WTC11 (cell line): Measurements from ENCODE around the gene TRIML1. TPM values are rescaled to one million over a fixed set of nuclear protein-coding genes. Genes with fewer than 3 reads are reported as not detected.

Experiments
- ATAC-seq: fragments of 200-7000 bp; cut with Tn5 transposase; 2 replicates; pipeline ENCODE4 v1.10.0; 2021; ENCODE audit warnings: mild to moderate bottlenecking, moderate library complexity
- CTCF ChIA-PET: fragments of 300-600 bp; sonication (Branson Sonifier 250); formaldehyde crosslinking; loops from one replicate; lab custom pipeline; 2021; ENCODE audit warnings: antibody characterized with exemption; lab: Charles Lee
- POLR2A ChIA-PET: fragments of 350-600 bp; sonication (Branson Sonifier 250); formaldehyde crosslinking; loops from one replicate; lab custom pipeline; 2021; ENCODE audit warnings: antibody characterized with exemption; lab: Charles Lee
- DNase-seq: peaks from one replicate; pipeline ENCODE4 v3.0.0; 2021; ENCODE audit warnings: low spot score
- H3K27ac Mint-ChIP-seq: 2 replicates; pipeline ENCODE4 v1.8.0; 2021; ENCODE audit warnings: mixed read lengths
- H3K27me3 Mint-ChIP-seq: 2 replicates; pipeline ENCODE4 v1.8.0; 2021; ENCODE audit warnings: low read depth, mild to moderate bottlenecking, moderate library complexity, mixed read lengths
- H3K36me3 Mint-ChIP-seq: 2 replicates; pipeline ENCODE4 v1.8.0; 2021; ENCODE audit warnings: mixed read lengths
- H3K4me1 Mint-ChIP-seq: 2 replicates; pipeline ENCODE4 v1.8.0; 2022; ENCODE audit warnings: mixed read lengths
- H3K4me3 Mint-ChIP-seq: 2 replicates; pipeline ENCODE4 v1.8.0; 2021; ENCODE audit warnings: mild to moderate bottlenecking, moderate library complexity, mixed read lengths
- H3K9me3 Mint-ChIP-seq: 2 replicates; pipeline ENCODE4 v1.8.0; 2021; ENCODE audit warnings: mixed read lengths
- ATF6 ChIP-seq: sonication (generic); formaldehyde crosslinking; IDR thresholded peaks from 2 replicates; pipeline ENCODE4 v1.8.1; 2023; ENCODE audit warnings: mild to moderate bottlenecking, missing genetic modification reagents
- ESRRA ChIP-seq: sonication (generic); formaldehyde crosslinking; IDR thresholded peaks from 2 replicates; pipeline ENCODE4 v1.8.1; 2022; ENCODE audit warnings: mild to moderate bottlenecking, missing genetic modification reagents, borderline replicate concordance
- FOXP4 ChIP-seq: sonication (generic); formaldehyde crosslinking; IDR thresholded peaks from 2 replicates; pipeline ENCODE4 v1.8.0; 2022; ENCODE audit warnings: mild to moderate bottlenecking, missing genetic modification reagents
- GABPB1 ChIP-seq: sonication (generic); formaldehyde crosslinking; IDR thresholded peaks from 2 replicates; pipeline ENCODE4 v1.8.1; 2023; ENCODE audit warnings: mild to moderate bottlenecking, missing genetic modification reagents
- GRHL2 ChIP-seq: fragments of 250-450 bp; sonication (Bioruptor Pico); IDR thresholded peaks from 2 replicates; pipeline ENCODE4 v1.8.0; 2022; ENCODE audit warnings: mild to moderate bottlenecking, moderate library complexity; ENCODE audit not compliant: insufficient replicate concordance, severe bottlenecking
- HMGA2 ChIP-seq: fragments of 250-450 bp; sonication (Bioruptor Pico); IDR thresholded peaks from 2 replicates; pipeline ENCODE4 v1.4.0; 2021; ENCODE audit warnings: mild to moderate bottlenecking, moderate library complexity
- HMGXB4 ChIP-seq: sonication (generic); formaldehyde crosslinking; IDR thresholded peaks from 2 replicates; pipeline ENCODE4 v1.8.1; 2023; ENCODE audit warnings: mild to moderate bottlenecking, moderate library complexity, missing genetic modification reagents
- MAX ChIP-seq: sonication (generic); formaldehyde crosslinking; IDR thresholded peaks from 2 replicates; pipeline ENCODE4 v1.8.0; 2022; ENCODE audit warnings: mild to moderate bottlenecking, missing genetic modification reagents
- MLX ChIP-seq: sonication (generic); formaldehyde crosslinking; IDR thresholded peaks from 2 replicates; pipeline ENCODE4 v1.8.1; 2023; ENCODE audit warnings: mild to moderate bottlenecking, missing genetic modification reagents, moderate library complexity
- MXD4 ChIP-seq: fragments of 250-450 bp; sonication (Bioruptor Pico); IDR thresholded peaks from 2 replicates; pipeline ENCODE4 v1.8.0; 2021; ENCODE audit warnings: mild to moderate bottlenecking, moderate library complexity, borderline replicate concordance
- TCF7 ChIP-seq: sonication (generic); formaldehyde crosslinking; IDR thresholded peaks from 2 replicates; pipeline ENCODE4 v1.8.0; 2022; ENCODE audit warnings: mild to moderate bottlenecking, low read depth, missing genetic modification reagents, moderate library complexity
- USF1 ChIP-seq: sonication (generic); formaldehyde crosslinking; IDR thresholded peaks from 2 replicates; pipeline ENCODE4 v1.8.0; 2022; ENCODE audit warnings: mild to moderate bottlenecking, missing genetic modification reagents
- ZNF281 ChIP-seq: sonication (generic); formaldehyde crosslinking; IDR thresholded peaks from 2 replicates; pipeline ENCODE4 v1.8.0; 2023; ENCODE audit warnings: mild to moderate bottlenecking, missing genetic modification reagents
- total RNA-seq: library from RNA; stranded (reverse); gene quantifications from 3 replicates; pipeline ENCODE4 v1.2.3, GENCODE V29; 2021

TRIML1 gene
- total RNA-seq, 1 experiment from 2014 or later, result not detected

GRCh38 chr4:188160406-188160805, 21.2 kb downstream of the TRIML1 start (continued):
- no peak for TF ChIP-seq ATF6
- no peak for TF ChIP-seq GRHL2 (CRISPR knock-in tag)
- no peak for TF ChIP-seq TCF7 (CRISPR knock-in tag)
- no peak for TF ChIP-seq MAX (CRISPR knock-in tag)
- TF ChIP-seq USF1 (CRISPR knock-in tag), result no peak

- ATAC-seq (no peak; the same call in 1 of the 2 replicates), DNase-seq (no peak)
- Mint-ChIP-seq H3K36me3 (0 out of 2 replicates have a peak, but pooled peaks cover 3% of the 10 kb centered on the region), H3K4me3 (no peak overlapping the region), H3K4me1 (peaks cover 16% of the 10 kb centered on the region), H3K9me3 (peaks cover 7% of the 10 kb centered on the region), H3K27me3 (peaks cover 2% of the 10 kb centered on the region; the same call in 1 of the 2 replicates), H3K27ac (no peak overlapping the region)
- no peak for TF ChIP-seq GABPB1 (CRISPR knock-in tag)
- TF ChIP-seq ZNF281 (CRISPR knock-in tag), result no peak
- no peak for TF ChIP-seq MXD4 (CRISPR knock-in tag)
- TF ChIP-seq ESRRA, result no peak
- no peak for TF ChIP-seq HMGA2 (CRISPR knock-in tag)
- no peak for TF ChIP-seq MLX (CRISPR knock-in tag)
- TF ChIP-seq FOXP4 (CRISPR knock-in tag), result no peak
- no peak for TF ChIP-seq HMGXB4 (CRISPR knock-in tag)
- POLR2A ChIA-PET, result interaction anchor here (0.7 kb wide), 1 partner anchor 19 kb away, joined by 3 read pairs; no protein-coding TSS in a partner anchor
- CTCF ChIA-PET, result interaction anchor here (0.7 kb wide), 1 partner anchor 12 kb away, joined by 4 read pairs; no protein-coding TSS in a partner anchor
These were observed 21.9 kb downstream of the TRIML1 start for GRCh38 chr4:188161167-188161566.
